HCT116 (cell line): ENCODE data around the gene FKBP2. TPM values are rescaled to one million over a fixed set of nuclear protein-coding genes. Genes with fewer than 3 reads are reported as not detected.
A peak's percentile ranks its signal among the peaks of the same experiment; 100 is the strongest.

Source experiments
- ATAC-seq: fragments of 200-7000 bp; cut with Tn5 transposase; 2 replicates; pipeline ENCODE4 v1.9.1; 2020; ENCODE audit warnings: mild to moderate bottlenecking, moderate library complexity
- BruUV-seq: library from RNA; stranded (reverse); fragments of 400-500 nt; replicated peaks from 2 replicates; lab custom pipeline; 2021; lab: Mats Ljungman, UMichigan
- CTCF ChIA-PET: fragments of 300-600 bp; sonication (Branson Sonifier 250); formaldehyde crosslinking; loops from one replicate; lab custom pipeline; 2021; ENCODE audit warnings: antibody characterized with exemption; lab: Charles Lee
- POLR2A ChIA-PET: fragments of 300-600, 350-600 bp; sonication (Branson Sonifier 250); formaldehyde crosslinking; loops from one replicate; lab custom pipeline; 2021; ENCODE audit warnings: antibody characterized with exemption; lab: Charles Lee
- RAD21 ChIA-PET, 2 experiments: fragments of 300-600 bp; sonication (Branson Sonifier 250); formaldehyde crosslinking; loops; one replicate each; lab custom pipeline; 2023; ENCODE audit warnings: low total read pairs in 2 of 2; ENCODE audit not compliant: uncharacterized antibody in 2 of 2, unreplicated experiment in 2 of 2, low non-redundant PET in 1 of 2; lab: Charles Lee
- DNase-seq: peaks from one replicate; pipeline ENCODE4 v3.0.0-alpha.2; 2010; ENCODE audit warnings: low read depth, low spot score
- H2AFZ ChIP-seq: fragments of 200-600 bp; shearing (Covaris generic), sonication (generic); 2 replicates; pipeline ENCODE4 v1.6.1; 2017; ENCODE audit warnings: low read depth, mixed run types, mixed read lengths, antibody characterized with exemption, low read length; ENCODE audit not compliant: poor library complexity, severe bottlenecking
- H3K27ac ChIP-seq: 2 replicates; pipeline ENCODE4 v1.5.1; 2012; ENCODE audit warnings: low read depth, low read length
- H3K27me3 ChIP-seq: fragments of 200-600 bp; sonication (generic); 2 replicates; pipeline ENCODE4 v1.6.1; 2016; ENCODE audit warnings: mixed run types, low read length, mixed read lengths; ENCODE audit not compliant: insufficient read depth
- H3K36me3 ChIP-seq, 2 experiments: fragments of 200-500 bp in 1 of 2; fragments of 200-600 bp in 1 of 2; sonication (Bioruptor generic) in 1 of 2; sonication (generic) in 1 of 2; 2 replicates each; pipeline versions ENCODE4 v1.5.1 to v1.6.1; 2014 to 2016; ENCODE audit warnings: low read length in 2 of 2, inconsistent platforms in 1 of 2, mixed read lengths in 1 of 2, mixed run types in 1 of 2; ENCODE audit not compliant: insufficient read depth in 2 of 2, control insufficient read depth in 1 of 2
- H3K4me1 ChIP-seq, 2 experiments: fragments of 200-600 bp in 1 of 2; sonication (generic) in 1 of 2; 2 replicates each; pipeline versions ENCODE4 v1.5.1 to v1.6.1; 2012 to 2017; ENCODE audit warnings: low read length in 2 of 2, inconsistent platforms in 1 of 2, mild to moderate bottlenecking in 1 of 2, mixed read lengths in 1 of 2, mixed run types in 1 of 2, moderate library complexity in 1 of 2; ENCODE audit not compliant: insufficient read depth in 2 of 2, control insufficient read depth in 1 of 2
- H3K4me2 ChIP-seq: fragments of 200-600 bp; sonication (generic); 2 replicates; pipeline ENCODE4 v1.6.1; 2017; ENCODE audit warnings: mixed run types, low read length, mixed read lengths
- H3K4me3 ChIP-seq, 2 experiments: fragments of 200-600 bp in 1 of 2; sonication (generic) in 1 of 2; replicated peaks in 1 of 2; 2 replicates each; pipeline ENCODE4 v1.5.1; 2011 to 2016; ENCODE audit warnings: low read length in 2 of 2, control low read depth in 1 of 2, low read depth in 1 of 2, mild to moderate bottlenecking in 1 of 2, mixed read lengths in 1 of 2, mixed run types in 1 of 2
- H3K79me2 ChIP-seq: fragments of 200-600 bp; sonication (generic); 2 replicates; pipeline ENCODE4 v1.6.1; 2017; ENCODE audit warnings: mild to moderate bottlenecking, mixed run types, low read length, moderate library complexity, mixed read lengths; ENCODE audit not compliant: insufficient read depth
- H3K9ac ChIP-seq: fragments of 200-600 bp; sonication (generic); 2 replicates; pipeline ENCODE4 v1.6.1; 2016; ENCODE audit warnings: low read length, mixed read lengths
- H3K9me2 ChIP-seq: fragments of 200-600 bp; sonication (generic), shearing (Covaris generic); 2 replicates; pipeline ENCODE4 v1.6.1; 2017; ENCODE audit warnings: mixed run types, mild to moderate bottlenecking, moderate library complexity; ENCODE audit not compliant: insufficient read depth
- H3K9me3 ChIP-seq, 2 experiments: fragments of 200-500 bp in 1 of 2; fragments of 200-600 bp in 1 of 2; sonication (Bioruptor generic) in 1 of 2; sonication (generic) in 1 of 2; 2 replicates each; pipeline ENCODE4 v1.6.1; 2014 to 2017; ENCODE audit warnings: low read length in 2 of 2, mixed read lengths in 2 of 2, inconsistent platforms in 1 of 2, low read depth in 1 of 2, mild to moderate bottlenecking in 1 of 2, mixed run types in 1 of 2, moderate library complexity in 1 of 2; ENCODE audit not compliant: control insufficient read depth in 1 of 2, insufficient read depth in 1 of 2
- H4K20me1 ChIP-seq: fragments of 200-600 bp; sonication (generic), shearing (Covaris generic); 2 replicates; pipeline ENCODE4 v1.6.1; 2017; ENCODE audit warnings: mixed run types, mild to moderate bottlenecking, moderate library complexity; ENCODE audit not compliant: insufficient read depth
- ATF3 ChIP-seq: IDR thresholded peaks from 2 replicates; pipeline ENCODE4 v1.6.1; 2012
- CBX3 ChIP-seq: IDR thresholded peaks from 2 replicates; pipeline ENCODE4 v1.6.1; 2012; ENCODE audit warnings: low read depth
- EGR1 ChIP-seq: IDR thresholded peaks from 2 replicates; pipeline ENCODE4 v1.6.1; 2012; ENCODE audit warnings: low read depth
- ELF1 ChIP-seq: IDR thresholded peaks from 2 replicates; pipeline ENCODE4 v1.6.1; 2012; ENCODE audit warnings: low read depth, borderline replicate concordance
- EZH2 ChIP-seq: fragments of 200-600 bp; sonication (generic); IDR thresholded peaks from 2 replicates; pipeline ENCODE4 v1.6.1; 2017; ENCODE audit warnings: antibody characterized with exemption, mixed run types
- EZH2phosphoT487 ChIP-seq: fragments of 200-600 bp; IDR thresholded peaks from 2 replicates; pipeline ENCODE4 v1.6.1; 2018; ENCODE audit warnings: antibody characterized with exemption, borderline replicate concordance
- FOSL1 ChIP-seq: IDR thresholded peaks from 2 replicates; pipeline ENCODE4 v1.6.1; 2012; ENCODE audit warnings: low read depth
- MAX ChIP-seq: IDR thresholded peaks from 2 replicates; pipeline ENCODE4 v1.6.1; 2012
- POLR2A ChIP-seq: IDR thresholded peaks from 2 replicates; pipeline ENCODE4 v1.7.0; 2011; ENCODE audit warnings: borderline replicate concordance; ENCODE audit not compliant: insufficient read depth, insufficient read length; ENCODE audit errors: extremely low read depth
- POLR2AphosphoS5 ChIP-seq: IDR thresholded peaks from 2 replicates; pipeline ENCODE4 v1.6.1; 2011; ENCODE audit warnings: mild to moderate bottlenecking, low read depth, low read length, moderate library complexity
- REST ChIP-seq: IDR thresholded peaks from 2 replicates; pipeline ENCODE4 v1.6.1; 2012; ENCODE audit warnings: low read depth
- SIN3A ChIP-seq: IDR thresholded peaks from 2 replicates; pipeline ENCODE4 v1.6.1; 2012; ENCODE audit warnings: low read depth
- SP1 ChIP-seq: IDR thresholded peaks from 2 replicates; pipeline ENCODE4 v1.6.1; 2012; ENCODE audit warnings: low read depth
- SRF ChIP-seq: IDR thresholded peaks from 2 replicates; pipeline ENCODE4 v1.6.1; 2012; ENCODE audit warnings: low read depth
- TCF7L2 ChIP-seq: IDR thresholded peaks from 2 replicates; pipeline ENCODE4 v1.7.0; 2011; ENCODE audit warnings: borderline replicate concordance, inconsistent platforms; ENCODE audit not compliant: insufficient read depth, insufficient read length; ENCODE audit errors: extremely low read depth
- YY1 ChIP-seq: IDR thresholded peaks from 2 replicates; pipeline ENCODE4 v1.6.1; 2011; ENCODE audit warnings: low read length, low read depth, moderate library complexity, mild to moderate bottlenecking; ENCODE audit not compliant: insufficient replicate concordance; ENCODE audit errors: extremely low read depth
- ZFX ChIP-seq: fragments of 450-650 bp; IDR thresholded peaks from 2 replicates; pipeline ENCODE4 v1.6.1; 2017
- intact Hi-C: fragments of 100-400 bp; cut with micrococcal nuclease; formaldehyde crosslinking; loops from 2 replicates; pipeline ENCODE4 v1.10.0; 2022
- total RNA-seq: library from RNA; stranded (reverse); gene quantifications from one replicate; pipeline ENCODE4 v1.2.1, GENCODE V29; 2021; ENCODE audit not compliant: unreplicated experiment

The FKBP2 gene
- total RNA-seq, 1 experiment from 2014 or later = 69.2 TPM

- H3K27me3 ChIP-seq = no peaks in the 10 kb centered on the region
- H3K4me1 ChIP-seq = peaks cover 31 to 58% of the 10 kb centered on the region in 2 experiments
- peak overlapping the region; percentile 96 for H3K27ac ChIP-seq
- H3K9me3 ChIP-seq = no peaks in the 10 kb centered on the region
- no peak overlapping the region for H2AFZ ChIP-seq
- no peaks in the 10 kb centered on the region for H3K9me2 ChIP-seq
- intact Hi-C loops = no loop called here
- DNase-seq (no peak), ATAC-seq (no peak)
- H3K4me3 ChIP-seq = no peak overlapping the region; a peak in 1 of 4 replicates
- H3K36me3 ChIP-seq = peaks cover 0 to 18% of the 10 kb centered on the region in 2 experiments; a peak in 1 of 4 replicates
- TF ChIP-seq EZH2 = no peak
- TF ChIP-seq FOSL1 = no peak
- no peak for TF ChIP-seq CBX3
- TF ChIP-seq EZH2phosphoT487 = no peak
- no peak for TF ChIP-seq ZFX
- H3K4me2 ChIP-seq = peak overlapping the region; percentile 84; the same call in 1 of the 2 replicates
- H3K79me2 ChIP-seq = peaks cover 33% of the 10 kb centered on the region
- peak overlapping the region; percentile 30 for H3K9ac ChIP-seq
- BruUV-seq = no TSS peak
- POLR2A ChIA-PET = interaction anchor here (1.1 kb wide), 1 partner anchor 8 kb away, joined by 4 read pairs; no protein-coding TSS in a partner anchor
- H4K20me1 ChIP-seq = no peaks in the 10 kb centered on the region
- RAD21 ChIA-PET = no interaction called here
- CTCF ChIA-PET = no interaction called here
These were observed 1.9 kb upstream of the FKBP2 start for GRCh38 chr11:64238999-64239398.

- peaks cover 41% of the 10 kb centered on the region for H3K79me2 ChIP-seq
- H3K36me3 ChIP-seq = peaks cover 0 to 20% of the 10 kb centered on the region in 2 experiments; a peak in 1 of 4 replicates
- H2AFZ ChIP-seq = no peak overlapping the region
- ChIA-PET POLR2A (interaction anchor here (1.1 kb wide), 1 partner anchor 9 kb away, joined by 4 read pairs; no protein-coding TSS in a partner anchor), RAD21 (no interaction called here), CTCF (no interaction called here)
- no peaks in the 10 kb centered on the region for H4K20me1 ChIP-seq
- no peaks in the 10 kb centered on the region for H3K9me3 ChIP-seq
- peak overlapping the region; percentile 99 for H3K9ac ChIP-seq
- peak overlapping the region; percentile 96 for H3K27ac ChIP-seq
- H3K27me3 ChIP-seq = no peaks in the 10 kb centered on the region
- ATAC-seq (no peak), DNase-seq (no peak)
- intact Hi-C loops = loop anchor here (2.0 kb wide), 1 partner anchor 65 kb away; the partner anchor contains the start of gene ESRRA
- BruUV-seq = no TSS peak
- peak overlapping the region; percentile 84 for H3K4me2 ChIP-seq
- H3K4me1 ChIP-seq = peaks cover 35 to 65% of the 10 kb centered on the region in 2 experiments
- H3K4me3 ChIP-seq = peak overlapping the region; percentile 70 to 91
- H3K9me2 ChIP-seq = no peaks in the 10 kb centered on the region
- TF ChIP-seq ELF1 (no peak), EGR1 (no peak), TCF7L2 (no peak), POLR2AphosphoS5 (no peak; the same call in 1 of the 2 replicates), YY1 (no peak), ATF3 (no peak), MAX (no peak), REST (no peak), SIN3A (no peak), FOSL1 (no peak), POLR2A (no peak), SP1 (no peak), SRF (no peak)
These were observed 1.0 kb upstream of the FKBP2 start for GRCh38 chr11:64239662-64240434.
